Large intestine (tissue), 3 donors: ENCODE results near the gene ZBTB9. TPM values are rescaled to one million over a fixed set of nuclear protein-coding genes. Genes with fewer than 3 reads are reported as not detected.

Experiments used
- DNase-seq, 2 donors: peaks; one replicate each; pipeline versions ENCODE4 v3.0.0 to v3.0.0-alpha.2; 2013
- H3K27ac ChIP-seq: one replicate; pipeline ENCODE4 v1.5.1; 2013; ENCODE audit warnings: low read length
- H3K27me3 ChIP-seq: 2 replicates; pipeline ENCODE4 v1.6.1; 2013; ENCODE audit warnings: low read length; ENCODE audit not compliant: control insufficient read depth, insufficient read depth
- H3K36me3 ChIP-seq: 2 replicates; pipeline ENCODE4 v1.6.1; 2013; ENCODE audit warnings: low read length; ENCODE audit not compliant: control insufficient read depth, insufficient read depth
- H3K4me1 ChIP-seq: one replicate; pipeline ENCODE4 v1.6.1; 2013; ENCODE audit warnings: low read length; ENCODE audit not compliant: control insufficient read depth, insufficient read depth
- H3K4me3 ChIP-seq: one replicate; pipeline ENCODE4 v1.5.1; 2013; ENCODE audit warnings: low read length
- H3K9me3 ChIP-seq: one replicate; pipeline ENCODE4 v1.6.1; 2013; ENCODE audit warnings: mild to moderate bottlenecking, low read depth, low read length, moderate library complexity; ENCODE audit not compliant: control insufficient read depth
- WGBS: methylation state at CpG from one replicate; pipeline ENCODE4 v1.1.5; 2013; ENCODE audit warnings: low lambda C conversion rate; ENCODE audit not compliant: insufficient coverage; 5-methylcytosine and 5-hydroxymethylcytosine counted together
- polyA plus RNA-seq: library from polyadenylated mRNA; unstranded; fragments of 120-200 nt; gene quantifications from one replicate; pipeline ENCODE4 v1.2.1, GENCODE V29; 2013

The ZBTB9 gene
- polyA plus RNA-seq, 1 donor: 9.9 TPM

- peaks cover 25% of the 10 kb centered on the region for H3K4me1 ChIP-seq
- no CpG with 5 or more reads among the region's 10 CpGs for WGBS
- no peak overlapping the region for H3K4me3 ChIP-seq
- no peaks in the 10 kb centered on the region for H3K9me3 ChIP-seq
- DNase-seq: no peak
- H3K36me3 ChIP-seq: peaks cover 41% of the 10 kb centered on the region
- H3K27me3 ChIP-seq: no peaks in the 10 kb centered on the region
- no peak overlapping the region for H3K27ac ChIP-seq
Measured at GRCh38 chr6:33412140-33413009, 42.0 kb upstream of the ZBTB9 start.

- Histone ChIP-seq H3K27ac (no peak overlapping the region), H3K36me3 (peaks cover 41% of the 10 kb centered on the region), H3K27me3 (no peaks in the 10 kb centered on the region), H3K9me3 (no peaks in the 10 kb centered on the region), H3K4me1 (peaks cover 26% of the 10 kb centered on the region), H3K4me3 (no peak overlapping the region)
- DNase-seq: no peak
- WGBS: 100% methylated on average over 1 of the region's 14 CpGs
Measured at GRCh38 chr6:33413241-33414120, 40.9 kb upstream of the ZBTB9 start.

GRCh38 chr6:33414592-33415271, 39.6 kb upstream of the ZBTB9 start:
- H3K4me1 ChIP-seq: peaks cover 34% of the 10 kb centered on the region

GRCh38 chr6:33415831-33416230, 38.5 kb upstream of the ZBTB9 start:
- no peak overlapping the region for H3K27ac ChIP-seq
- H3K4me3 ChIP-seq: no peak overlapping the region
- DNase-seq: no peak
- WGBS: no CpG with 5 or more reads among the region's 9 CpGs
- no peaks in the 10 kb centered on the region for H3K9me3 ChIP-seq
- H3K4me1 ChIP-seq: peaks cover 35% of the 10 kb centered on the region
- peaks cover 41% of the 10 kb centered on the region for H3K36me3 ChIP-seq
- no peaks in the 10 kb centered on the region for H3K27me3 ChIP-seq

More at GRCh38 chr6:33414592-33415271, 39.6 kb upstream of the ZBTB9 start:
- H3K9me3 ChIP-seq: no peaks in the 10 kb centered on the region
- peaks cover 41% of the 10 kb centered on the region for H3K36me3 ChIP-seq
- DNase-seq: no peak
- H3K27me3 ChIP-seq: no peaks in the 10 kb centered on the region
- no peak overlapping the region for H3K27ac ChIP-seq
- H3K4me3 ChIP-seq: no peak overlapping the region
- WGBS: 83% methylated on average over 1 of the region's 12 CpGs

GRCh38 chr6:33416386-33417127, 37.8 kb upstream of the ZBTB9 start:
- DNase-seq: no peak
- peaks cover 41% of the 10 kb centered on the region for H3K36me3 ChIP-seq
- peak overlapping the region; percentile 69 for H3K4me3 ChIP-seq
- H3K4me1 ChIP-seq: peaks cover 32% of the 10 kb centered on the region
- WGBS: no CpG with 5 or more reads among the region's 12 CpGs
- H3K27ac ChIP-seq: peak overlapping the region; percentile 92
- no peaks in the 10 kb centered on the region for H3K9me3 ChIP-seq
- H3K27me3 ChIP-seq: no peaks in the 10 kb centered on the region

- no peak for DNase-seq
- 6% methylated on average over 3 of the region's 25 CpGs for WGBS
- no peaks in the 10 kb centered on the region for H3K9me3 ChIP-seq
- no peaks in the 10 kb centered on the region for H3K27me3 ChIP-seq
- peaks cover 25% of the 10 kb centered on the region for H3K4me1 ChIP-seq
- peak overlapping the region; percentile 69 for H3K4me3 ChIP-seq
- H3K36me3 ChIP-seq: peaks cover 38% of the 10 kb centered on the region
- H3K27ac ChIP-seq: peak overlapping the region; percentile 92
Measured at GRCh38 chr6:33417128-33417902, 37.1 kb upstream of the ZBTB9 start.

- WGBS: no CpG with 5 or more reads among the region's 51 CpGs
- Histone ChIP-seq H3K9me3 (no peaks in the 10 kb centered on the region), H3K36me3 (peaks cover 30% of the 10 kb centered on the region), H3K4me3 (peak within 1 kb of the TSS; percentile 69), H3K27ac (peak within 1 kb of the TSS; percentile 92), H3K27me3 (no peaks in the 10 kb centered on the region), H3K4me1 (peaks cover 25% of the 10 kb centered on the region)
- peak; percentile 100 for DNase-seq
Measured at GRCh38 chr6:33417903-33418689, 36.3 kb upstream of the ZBTB9 start, which contains the start of gene CUTA. Gene CUTA (minus strand): TSS chr6:33418107. CDS start chr6:33418000, 107 bp downstream.

GRCh38 chr6:33418690-33419291, 35.6 kb upstream of the ZBTB9 start:
- WGBS: no CpG with 5 or more reads among the region's 8 CpGs
- Histone ChIP-seq H3K4me3 (peak overlapping the region; percentile 44), H3K36me3 (peaks cover 23% of the 10 kb centered on the region), H3K27ac (peak overlapping the region; percentile 88), H3K9me3 (no peaks in the 10 kb centered on the region), H3K27me3 (no peaks in the 10 kb centered on the region), H3K4me1 (peaks cover 25% of the 10 kb centered on the region)
- DNase-seq: peak in 1 of 2 donors; percentile 32
